ENCODE results near the gene TCF7L1.
A peak's percentile ranks its signal among the peaks of the same experiment; 100 is the strongest.

Gene TCF7L1

DNA sequence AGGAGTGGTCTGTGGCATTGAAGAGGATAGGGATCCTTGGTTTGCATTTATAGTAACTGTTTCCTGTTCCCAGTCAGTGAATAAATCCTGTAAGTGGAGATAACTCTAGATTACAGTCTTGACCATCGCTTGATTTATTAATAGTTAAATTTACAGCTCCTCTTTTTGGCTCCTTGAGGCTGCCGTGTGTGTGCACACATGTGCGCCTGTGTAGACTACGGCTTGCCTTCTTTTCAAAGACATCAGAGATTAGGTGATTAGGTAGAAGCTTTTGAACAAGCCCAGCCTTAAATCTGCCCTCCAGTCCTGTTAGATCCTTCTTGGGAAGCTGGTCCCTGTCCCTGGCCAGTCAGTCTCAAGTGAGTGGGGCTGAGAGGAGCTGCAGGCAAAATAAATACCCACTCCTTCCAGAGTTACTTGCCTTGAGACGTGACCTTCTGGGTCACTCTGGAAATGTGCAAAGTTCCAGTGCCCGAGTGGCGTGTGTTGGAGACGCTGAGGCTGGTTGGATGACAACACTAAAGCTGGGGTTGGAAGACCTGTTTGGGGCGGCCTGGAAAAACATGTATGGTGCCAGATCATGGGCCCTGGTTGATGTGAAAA is 32.0 kb downstream of the TCF7L1 start:
- no peak for DNase-seq

DNA sequence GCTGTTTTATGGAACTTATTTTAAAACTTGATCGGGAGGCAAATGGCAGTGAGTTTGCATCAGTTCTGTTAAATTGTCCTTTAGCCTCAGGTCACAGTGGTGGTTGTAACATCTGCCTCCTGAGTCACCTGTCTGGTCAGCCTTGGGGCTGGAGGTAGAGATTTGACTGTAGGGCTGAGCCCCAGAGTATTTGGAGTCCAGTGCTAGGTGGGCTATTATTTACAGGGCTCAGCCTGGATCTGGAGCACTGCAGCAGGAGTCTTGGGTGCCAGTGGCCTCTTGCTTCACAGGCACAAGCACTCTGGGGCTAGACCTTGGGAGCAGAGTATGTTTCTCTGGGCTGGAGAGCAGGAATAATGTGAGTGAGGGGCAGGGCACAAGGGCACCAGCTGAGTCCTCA is 32.8 kb downstream of the TCF7L1 start:
- DNase-seq: no peak

DNA sequence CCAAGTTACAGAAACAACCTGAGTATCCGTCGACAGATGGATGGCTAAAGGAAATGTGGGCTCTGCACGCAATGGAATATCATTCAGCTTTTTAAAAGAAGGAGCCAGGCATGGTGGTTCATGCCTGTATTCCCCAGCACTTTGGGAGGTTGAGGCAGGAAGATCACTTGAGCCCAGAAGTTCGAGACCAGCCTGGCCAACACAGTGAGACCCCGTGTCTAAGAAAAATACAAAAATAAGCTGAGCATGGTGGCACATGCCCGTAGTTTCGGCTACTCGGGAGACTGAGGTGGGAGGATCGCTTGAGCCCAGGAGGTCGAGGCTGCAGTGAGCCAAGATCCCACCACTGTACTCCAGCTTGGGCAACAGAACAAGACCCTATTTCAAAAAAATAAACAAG is 34.3 kb downstream of the TCF7L1 start:
- no peak for DNase-seq

DNA sequence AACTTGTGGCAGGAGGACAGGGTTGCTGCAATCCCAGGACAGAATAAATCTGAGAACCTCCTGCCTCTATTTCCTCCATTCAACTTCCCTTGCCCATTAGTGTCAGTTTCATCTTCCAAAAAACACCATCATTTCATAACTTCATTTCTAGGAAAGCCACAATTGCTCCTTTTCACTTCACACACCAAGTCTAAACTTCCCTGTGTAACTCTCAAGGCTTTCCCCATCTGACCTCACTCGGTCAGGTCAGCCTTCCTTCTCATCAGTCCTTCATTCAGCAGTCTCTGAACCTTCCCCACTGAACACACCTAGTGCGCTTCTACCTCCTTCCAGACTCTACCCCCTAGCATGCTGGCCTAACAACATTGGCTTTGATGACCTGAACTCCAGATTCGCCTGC is 35.8 kb downstream of the TCF7L1 start:
- DNase-seq: no peak

DNA sequence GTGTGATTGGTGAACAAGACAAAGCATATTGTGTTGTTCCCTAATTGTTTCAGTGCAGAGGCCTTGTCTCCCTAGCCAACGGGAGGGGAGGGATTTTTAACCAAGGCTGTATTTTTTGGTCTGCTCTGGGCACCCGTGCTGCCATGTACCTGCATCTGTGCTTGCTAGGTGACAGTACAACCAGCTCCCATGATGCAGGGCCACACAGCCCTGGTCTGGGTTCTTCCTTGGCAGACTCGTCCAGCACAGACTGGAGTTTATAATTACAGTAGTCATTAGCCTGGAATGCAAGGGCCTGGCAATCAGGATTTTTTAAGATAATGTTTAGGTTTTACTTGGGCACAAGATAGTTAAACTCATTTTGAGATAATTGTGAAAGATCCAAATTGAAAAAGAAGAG is 36.4 kb downstream of the TCF7L1 start:
- no peak for DNase-seq

DNA sequence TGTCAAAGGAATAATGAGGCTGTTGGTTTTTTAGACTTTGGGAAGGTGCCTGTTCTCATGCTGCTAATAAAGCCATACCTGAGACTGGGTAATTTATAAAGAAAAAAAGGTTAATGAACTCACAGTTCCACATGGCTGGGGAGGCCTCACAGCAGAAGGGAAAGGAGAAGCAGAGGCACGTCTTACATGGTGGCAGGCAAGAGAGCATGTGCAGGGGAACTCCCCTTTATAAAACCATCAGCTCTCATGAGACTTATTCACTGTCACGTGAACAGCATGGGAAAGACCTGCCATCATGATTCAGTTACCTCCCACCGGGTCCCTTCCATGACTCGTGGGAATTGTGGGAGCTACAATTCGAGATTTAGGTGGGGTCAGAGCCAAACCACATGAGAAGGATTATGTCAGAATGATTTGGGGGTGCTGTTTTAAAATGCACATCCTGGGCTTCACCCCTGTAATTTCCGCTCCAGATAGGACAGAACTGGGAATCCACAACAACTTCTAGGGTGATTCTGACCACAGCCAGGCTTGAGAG is 37.8 kb downstream of the TCF7L1 start:
- DNase-seq: no peak

DNA sequence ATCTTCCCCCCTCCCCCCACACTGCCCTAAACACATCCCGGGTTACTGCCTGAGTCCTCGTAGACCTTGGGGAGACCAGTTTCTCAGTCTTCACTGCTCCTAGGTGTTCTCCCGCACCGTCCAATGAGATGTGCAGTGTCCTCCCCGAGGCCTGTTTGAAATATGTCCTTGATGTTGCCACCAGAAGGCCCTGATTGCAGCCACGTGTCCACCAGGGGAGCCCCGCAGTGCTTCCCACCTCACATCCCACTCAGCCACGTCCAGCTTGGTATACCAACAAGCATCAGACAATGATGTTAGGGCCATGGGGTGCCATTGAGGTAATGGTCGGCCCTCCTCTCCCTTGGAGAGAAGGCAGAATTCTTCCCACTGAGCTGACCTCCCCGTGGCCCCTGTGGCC is 38.7 kb downstream of the TCF7L1 start:
- no peak for DNase-seq

DNA sequence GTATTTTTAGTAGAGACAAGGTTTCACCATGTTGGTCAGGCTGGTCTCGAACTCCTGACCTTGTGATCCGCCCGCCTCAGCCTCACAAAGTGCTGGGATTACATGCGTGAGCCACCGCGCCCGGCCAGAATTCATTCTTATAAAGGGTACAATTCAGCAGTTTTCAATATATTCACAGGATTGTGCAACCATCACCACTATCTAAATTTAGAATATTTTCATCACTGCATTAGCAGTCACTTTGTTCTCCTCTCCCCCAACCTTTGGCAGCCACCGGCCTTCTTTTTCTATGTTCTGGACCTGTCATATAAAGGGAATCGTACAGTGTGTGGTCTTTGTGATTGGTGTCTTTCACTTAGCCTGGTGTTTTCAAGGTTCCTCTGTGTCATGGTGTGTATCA is 40.7 kb downstream of the TCF7L1 start:
- DNase-seq: no peak

DNA sequence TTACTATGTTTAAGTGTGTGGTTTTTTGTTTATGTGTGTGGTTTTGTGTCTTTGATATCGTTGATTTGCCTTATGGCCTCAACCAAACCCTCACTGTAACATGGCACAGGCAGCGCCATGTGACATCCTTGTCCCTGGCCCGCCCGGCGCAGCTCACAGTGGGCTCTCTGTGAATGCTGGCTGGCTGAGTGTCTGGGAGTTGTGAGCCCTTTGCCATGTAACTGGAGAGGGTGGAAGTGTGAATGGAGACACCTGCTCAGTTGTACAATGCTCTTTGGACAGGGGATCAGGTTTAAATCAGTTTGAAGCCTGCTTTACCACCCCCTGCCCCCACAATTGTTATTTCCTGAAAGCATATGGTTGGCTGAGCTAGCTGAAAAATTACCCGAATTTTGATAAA is 41.8 kb downstream of the TCF7L1 start:
- DNase-seq: no peak

DNA sequence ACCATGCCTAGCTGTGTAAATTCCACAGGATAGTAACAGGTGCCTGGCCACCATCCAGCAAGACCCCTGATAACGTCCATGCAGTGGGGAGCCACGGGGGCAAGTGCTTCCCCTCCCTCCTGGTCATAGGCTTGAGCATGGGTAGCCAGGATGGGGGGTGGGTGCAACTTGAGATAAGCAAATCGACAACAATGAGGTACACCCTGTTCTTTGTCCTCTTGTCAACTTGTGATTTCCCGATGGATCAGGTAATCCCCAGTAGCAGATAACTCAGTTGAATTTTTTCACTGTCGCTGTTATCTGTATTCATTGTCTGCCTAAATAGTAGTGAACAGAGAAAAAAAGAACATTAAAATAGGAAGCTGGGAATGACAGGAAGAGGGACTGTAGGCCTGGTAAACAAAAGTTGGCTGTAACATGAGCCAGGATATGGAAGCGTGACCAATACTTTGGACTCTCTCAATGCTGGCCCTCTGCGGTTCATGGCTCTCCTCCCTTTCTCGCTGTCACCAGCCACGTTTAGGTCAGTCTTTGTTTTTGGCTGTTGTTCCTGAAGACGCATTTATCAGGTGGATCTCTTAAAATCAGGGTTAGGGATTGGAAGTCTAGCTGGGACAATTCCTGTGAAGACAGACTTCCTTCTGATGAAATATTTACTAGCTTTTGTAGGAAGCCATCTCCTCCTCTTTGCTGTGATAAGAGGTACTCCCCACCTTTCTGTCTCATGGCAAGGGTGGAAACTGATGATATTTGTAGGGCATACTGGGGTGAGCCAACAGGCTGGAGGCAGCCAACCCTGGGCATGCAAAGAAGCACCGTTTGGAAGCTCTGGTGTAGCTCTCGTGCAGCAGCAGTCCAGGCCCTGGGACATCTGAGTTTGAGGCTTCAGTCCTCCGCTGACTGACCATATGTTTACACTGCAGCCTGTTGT is 42.4 kb downstream of the TCF7L1 start:
- no peak for DNase-seq

DNA sequence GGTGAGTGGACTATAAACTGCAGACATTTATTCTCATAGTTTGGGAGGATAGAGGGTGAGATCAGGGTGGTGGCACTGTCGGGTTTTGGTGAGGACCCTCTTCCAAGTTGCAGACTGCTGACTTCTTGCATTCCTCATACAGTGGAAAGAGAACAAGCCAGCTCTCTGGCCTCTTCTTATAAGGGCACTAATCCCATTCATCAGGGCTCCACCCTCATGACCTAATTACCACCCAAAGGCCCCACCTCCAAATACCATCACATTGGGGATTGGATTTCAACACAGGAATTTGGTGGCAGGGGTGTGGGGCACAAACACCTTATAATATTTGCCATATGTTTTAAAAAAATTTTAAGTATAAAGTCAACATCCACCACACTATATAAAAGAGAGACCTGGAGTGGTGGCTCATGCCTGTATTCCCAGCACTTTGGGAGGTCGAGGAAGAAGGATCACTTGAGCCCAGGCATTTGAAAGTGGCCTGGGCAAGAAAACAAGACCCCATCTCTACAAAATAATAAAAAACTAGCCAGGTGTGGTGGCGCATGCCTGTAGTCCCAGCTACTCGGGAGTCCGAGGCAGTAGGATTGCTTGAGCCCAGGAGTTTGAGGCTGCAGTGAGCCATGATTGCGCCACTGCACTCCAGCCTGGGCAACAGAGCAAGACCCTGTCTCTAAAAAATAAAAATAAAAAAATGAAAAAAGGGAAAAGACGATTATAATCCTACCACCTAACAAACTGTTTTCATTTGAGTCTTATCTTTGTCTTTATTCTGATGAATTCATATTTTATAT is 44.0 kb downstream of the TCF7L1 start:
- DNase-seq: no peak

DNA sequence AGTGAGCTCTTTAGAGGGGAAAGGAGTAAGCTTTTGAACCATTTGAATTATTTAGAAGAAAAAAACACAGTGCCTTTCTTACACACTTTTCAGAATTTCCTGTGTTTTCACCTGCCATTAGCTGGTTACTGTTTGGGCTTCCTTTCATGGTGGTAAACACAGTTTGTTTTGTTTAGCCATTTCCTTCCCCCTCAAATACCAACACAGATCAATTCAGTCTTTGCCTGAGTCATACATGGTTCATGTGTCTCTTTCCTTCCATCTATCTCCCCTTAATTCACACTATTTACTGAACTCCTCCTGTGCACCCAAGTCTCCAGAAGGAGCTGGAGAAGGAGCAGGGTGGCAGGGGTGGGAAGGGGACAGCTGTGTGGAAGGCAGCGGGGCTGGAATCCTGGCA is 45.0 kb downstream of the TCF7L1 start:
- DNase-seq: no peak

DNA sequence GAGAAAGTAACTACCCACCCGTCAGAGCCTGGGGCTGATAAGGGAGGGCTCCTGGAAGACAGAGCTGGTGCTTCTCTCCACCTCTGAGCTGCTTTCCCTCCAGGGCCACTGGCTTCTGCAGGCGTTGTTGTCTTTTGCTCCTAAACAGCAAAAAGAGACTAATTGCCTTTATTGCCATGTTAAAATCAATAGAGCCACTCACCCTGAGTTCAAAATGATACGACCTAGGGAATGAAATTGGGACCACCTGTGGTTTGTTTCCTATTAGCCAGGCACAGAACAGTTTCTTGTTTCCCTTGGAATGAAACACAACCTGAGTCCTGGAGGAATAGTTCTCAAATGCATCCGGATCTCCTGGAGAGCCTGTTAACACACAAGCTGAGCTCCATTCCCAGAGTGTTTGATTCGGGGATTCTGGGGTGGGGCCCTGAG is 45.8 kb downstream of the TCF7L1 start:
- DNase-seq: no peak

DNA sequence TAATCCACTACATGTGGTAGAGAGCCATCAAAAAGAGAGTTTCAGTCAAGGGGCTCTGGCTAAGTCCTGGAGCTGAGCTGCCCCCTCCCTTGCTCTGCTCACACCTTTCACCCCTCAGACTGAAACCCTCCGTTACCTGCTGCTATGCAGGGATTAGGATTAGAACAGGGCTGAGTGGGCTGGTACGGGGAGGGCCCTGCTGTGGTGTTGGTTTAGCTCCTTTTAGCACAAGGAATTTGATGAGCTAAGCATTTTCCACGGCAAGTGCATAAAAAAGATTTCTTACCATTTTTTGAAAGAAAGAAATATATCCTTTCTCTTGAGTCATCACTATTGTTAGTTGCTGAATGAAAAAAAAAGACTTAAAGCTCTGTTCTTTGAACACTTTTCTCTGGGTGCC is 46.3 kb downstream of the TCF7L1 start:
- peak; percentile 39 for DNase-seq

DNA sequence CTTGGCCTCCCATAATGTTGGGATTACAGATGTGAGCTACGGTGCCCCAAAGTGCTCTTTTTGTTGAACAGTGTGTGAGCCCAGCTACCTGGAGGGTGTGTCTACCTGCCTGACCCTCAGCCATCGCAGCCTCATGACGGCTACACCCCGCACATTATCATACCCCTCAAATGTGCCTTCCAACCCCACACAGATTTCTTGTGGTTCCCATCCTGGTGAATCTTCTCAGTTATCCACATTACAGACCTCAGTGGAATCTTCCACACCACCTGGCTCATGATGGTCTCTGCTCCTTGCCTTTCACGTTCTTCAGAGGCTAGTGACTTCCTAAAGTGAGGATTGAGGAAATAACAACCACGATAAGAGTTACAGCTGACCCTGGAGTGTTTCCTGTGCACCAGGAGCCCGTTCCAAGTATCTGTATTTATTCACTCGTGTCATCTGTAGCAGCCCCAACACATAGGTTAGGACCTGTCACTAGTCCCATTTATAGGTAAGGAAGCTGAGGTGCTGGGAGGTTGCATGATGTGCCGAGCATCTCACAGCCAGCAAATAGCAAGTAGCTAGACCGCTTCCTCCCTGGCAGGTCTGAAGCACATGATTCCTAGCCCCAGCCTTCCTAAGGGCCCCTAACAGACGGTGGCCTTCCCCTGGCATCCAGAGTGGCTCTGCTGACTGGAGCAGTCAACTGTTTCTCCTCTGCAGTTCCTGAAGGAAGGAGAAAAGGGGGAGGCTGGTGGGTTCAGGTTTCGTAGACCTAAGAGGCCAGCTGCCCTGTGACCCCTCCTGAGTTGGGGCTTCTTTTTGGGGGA is 47.3 kb downstream of the TCF7L1 start:
- DNase-seq: no peak

DNA sequence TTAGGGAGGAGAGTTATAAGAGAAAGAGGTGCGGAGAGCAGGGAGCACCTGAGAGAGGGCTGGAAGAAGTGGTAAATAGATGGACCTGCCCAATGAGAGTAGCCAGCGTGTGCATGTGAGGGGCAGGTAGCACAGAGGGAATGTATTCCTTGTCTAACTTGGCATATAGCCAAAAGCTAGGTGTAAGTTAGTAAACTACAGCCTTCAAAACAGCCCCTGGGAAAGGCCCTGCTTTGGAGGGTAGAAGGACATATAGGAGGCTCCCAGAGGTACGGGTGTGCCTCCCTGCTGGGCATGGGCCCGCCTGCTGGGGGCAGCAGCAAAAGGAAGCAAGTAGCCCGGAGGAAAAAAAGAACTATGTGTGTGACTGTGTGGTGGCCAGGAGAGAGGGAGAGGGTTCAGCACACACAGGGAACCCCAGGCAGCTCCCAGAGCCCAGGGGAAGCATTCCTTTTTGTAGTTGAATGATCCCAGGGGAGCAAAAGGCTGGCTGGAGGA is 48.0 kb downstream of the TCF7L1 start:
- no peak for DNase-seq

DNA sequence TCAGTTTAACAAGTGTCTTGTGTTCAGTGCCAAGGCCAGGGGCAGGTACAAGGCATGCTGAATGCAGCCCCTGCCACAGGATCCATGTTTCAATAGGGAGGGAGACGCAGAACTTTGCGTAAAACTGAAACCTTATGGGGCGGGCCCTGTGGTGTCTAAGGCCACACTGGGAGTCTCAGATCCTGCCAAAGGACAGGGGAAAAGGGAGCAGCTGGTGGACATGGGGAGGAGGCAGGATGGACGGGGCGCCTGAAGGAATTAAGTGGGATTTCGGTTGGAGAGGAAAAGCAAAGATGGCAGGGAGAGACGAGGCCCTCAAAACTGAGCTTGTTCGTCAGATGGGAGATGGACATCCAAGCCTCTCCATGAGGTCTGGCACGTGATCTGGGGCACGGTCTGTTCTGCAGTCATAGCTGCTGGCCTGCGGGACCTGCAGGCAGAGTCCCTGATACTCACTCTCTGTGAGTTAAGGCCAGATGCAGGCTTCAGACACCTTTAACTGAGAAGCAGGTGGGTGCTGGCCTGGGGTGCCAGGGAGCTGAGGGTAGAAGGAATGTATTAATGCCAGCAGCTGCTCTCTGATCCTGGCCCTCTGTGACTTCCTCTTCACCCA is 48.8 kb downstream of the TCF7L1 start:
- no peak for DNase-seq

DNA sequence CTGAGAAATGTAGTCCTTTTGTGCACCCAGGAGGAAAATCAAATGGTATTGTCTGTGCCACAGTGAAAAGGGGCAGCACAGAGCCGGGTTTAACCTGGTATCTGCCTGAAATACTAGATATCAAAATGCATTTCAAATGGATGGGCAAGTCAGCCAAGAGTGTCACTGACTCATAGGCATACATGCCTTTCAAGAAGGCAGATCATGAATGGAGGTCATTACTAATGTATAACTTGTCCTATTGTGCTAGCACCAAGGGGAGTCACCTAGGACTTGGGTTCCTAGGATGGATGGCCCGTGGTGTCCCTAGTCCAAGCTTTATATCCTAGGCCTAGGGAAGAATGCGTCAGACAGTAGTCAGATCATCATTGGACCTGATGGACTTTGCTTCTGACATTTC is 49.9 kb downstream of the TCF7L1 start:
- no peak for DNase-seq

DNA sequence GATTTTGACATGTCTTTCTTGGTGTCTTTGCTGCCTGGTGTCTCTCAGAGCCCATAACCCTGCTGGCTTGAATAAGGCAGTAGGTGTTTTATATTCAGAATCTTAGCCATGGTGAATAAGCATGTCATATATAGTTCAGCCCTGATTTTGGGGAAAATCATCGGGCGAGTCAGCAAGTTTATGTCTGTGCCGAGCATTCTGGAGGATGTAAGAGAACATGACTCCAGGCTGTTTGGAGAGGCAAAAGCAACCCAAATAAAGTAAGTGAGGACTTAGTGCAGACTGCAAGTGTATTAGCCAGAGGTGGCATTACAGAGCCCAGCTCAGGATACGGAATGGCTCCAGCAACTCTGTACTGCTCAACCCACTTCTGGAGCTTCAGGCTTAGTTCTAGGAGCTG is 50.3 kb downstream of the TCF7L1 start:
- no peak for DNase-seq

DNA sequence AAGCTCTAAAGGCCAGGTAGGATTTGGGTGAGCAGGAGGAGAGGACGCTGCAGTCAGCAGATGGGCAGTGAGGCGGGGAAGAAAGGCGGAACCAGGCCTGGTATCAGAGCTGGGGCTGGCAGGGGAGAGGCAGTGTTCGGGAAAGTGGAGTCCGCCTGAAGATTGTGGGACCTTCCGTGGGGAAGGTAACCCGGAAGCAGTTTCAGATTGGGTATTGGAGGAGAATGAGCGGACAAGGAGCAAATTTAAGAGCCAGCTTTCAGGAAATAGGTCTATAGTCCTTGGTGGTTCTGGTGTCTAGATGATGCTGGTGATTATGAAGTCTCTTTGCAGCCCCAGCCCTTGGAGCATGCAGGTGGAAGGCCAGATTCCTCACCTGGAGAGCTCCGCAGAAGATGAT is 51.0 kb downstream of the TCF7L1 start:
- no peak for DNase-seq

DNA sequence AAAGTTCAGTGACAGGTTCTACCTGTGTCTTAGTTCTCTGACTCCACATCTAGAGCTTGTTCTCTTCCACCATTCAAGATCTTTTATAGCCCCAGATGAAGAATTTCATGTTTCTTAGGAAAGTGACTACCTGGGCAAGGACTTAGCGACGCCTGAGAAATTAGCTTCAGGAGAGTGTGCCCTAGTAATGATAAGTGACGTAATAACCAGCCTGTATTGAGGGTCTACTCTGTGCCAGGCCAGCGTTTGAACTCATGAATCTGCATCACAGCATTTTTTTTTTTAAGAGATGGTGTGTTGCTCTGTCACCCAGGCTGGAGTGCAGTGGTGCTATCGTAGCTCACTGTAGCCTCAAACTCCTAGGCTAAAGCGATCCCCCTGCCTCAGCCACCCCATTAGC is 51.8 kb downstream of the TCF7L1 start:
- DNase-seq: no peak

DNA sequence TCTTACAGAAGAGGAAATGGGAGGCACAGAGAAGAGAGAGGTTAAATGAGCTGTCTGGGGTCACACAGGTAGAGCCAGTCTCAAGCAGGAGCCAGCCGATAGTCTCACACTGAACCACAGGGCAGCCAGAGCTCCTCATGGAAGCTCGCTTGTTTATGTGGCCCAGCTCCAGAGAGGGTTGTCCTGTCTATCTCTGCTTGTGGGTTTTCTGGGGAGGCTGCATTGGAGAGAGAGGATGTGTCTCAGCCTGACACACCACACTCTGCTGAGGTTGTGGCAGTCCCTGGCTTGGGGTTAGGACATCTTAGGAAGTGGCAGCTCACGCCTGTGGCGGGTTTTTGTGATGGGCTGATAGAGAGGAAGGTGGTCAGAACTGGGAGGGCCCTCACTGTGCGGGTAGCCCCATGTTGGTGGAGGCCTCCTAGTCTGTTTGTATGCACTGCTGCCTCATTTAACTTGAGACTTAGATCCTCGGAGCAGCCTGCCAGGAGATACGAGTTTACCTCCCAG is 52.3 kb downstream of the TCF7L1 start:
- no peak for DNase-seq
